ENCODE results near the gene DHX32.

DNA sequence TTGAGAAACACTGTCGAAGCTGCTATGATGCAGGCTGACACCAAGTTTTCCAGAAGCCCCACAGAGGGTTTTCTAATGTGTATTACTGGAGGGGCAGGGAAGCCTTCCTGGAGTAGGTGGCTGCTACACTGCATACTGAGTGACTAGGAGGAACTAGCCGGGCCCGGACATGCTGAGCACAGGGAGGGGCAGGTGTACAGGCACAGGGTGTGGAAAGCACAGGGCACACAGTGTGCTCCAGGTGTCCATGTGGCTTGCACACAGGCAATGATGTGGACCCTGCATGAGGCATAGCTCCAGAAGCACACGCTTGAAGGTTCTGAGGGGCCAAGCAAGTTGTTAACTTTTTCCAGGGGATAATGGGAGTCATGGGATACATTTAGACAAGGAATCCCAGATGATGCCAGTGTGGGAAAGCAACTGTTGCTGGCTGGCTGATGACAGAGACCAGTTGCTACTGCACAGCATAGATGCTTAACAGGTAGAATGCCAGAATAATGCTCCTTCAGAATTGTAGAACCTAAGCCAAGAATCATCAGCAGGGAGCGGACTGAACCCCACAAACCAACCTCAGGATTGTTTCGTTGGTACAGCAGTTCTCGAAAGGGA lies 14.6 kb downstream of the DHX32 start:
- TF ChIP-seq, protein P1, sequence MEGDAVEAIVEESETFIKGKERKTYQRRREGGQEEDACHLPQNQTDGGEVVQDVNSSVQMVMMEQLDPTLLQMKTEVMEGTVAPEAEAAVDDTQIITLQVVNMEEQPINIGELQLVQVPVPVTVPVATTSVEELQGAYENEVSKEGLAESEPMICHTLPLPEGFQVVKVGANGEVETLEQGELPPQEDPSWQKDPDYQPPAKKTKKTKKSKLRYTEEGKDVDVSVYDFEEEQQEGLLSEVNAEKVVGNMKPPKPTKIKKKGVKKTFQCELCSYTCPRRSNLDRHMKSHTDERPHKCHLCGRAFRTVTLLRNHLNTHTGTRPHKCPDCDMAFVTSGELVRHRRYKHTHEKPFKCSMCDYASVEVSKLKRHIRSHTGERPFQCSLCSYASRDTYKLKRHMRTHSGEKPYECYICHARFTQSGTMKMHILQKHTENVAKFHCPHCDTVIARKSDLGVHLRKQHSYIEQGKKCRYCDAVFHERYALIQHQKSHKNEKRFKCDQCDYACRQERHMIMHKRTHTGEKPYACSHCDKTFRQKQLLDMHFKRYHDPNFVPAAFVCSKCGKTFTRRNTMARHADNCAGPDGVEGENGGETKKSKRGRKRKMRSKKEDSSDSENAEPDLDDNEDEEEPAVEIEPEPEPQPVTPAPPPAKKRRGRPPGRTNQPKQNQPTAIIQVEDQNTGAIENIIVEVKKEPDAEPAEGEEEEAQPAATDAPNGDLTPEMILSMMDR (IDR thresholded peaks at IDR 0.05): no peak
- TF ChIP-seq POLR2A (IDR thresholded peaks at IDR 0.05): no peak
